NCI-H446 treated with DMSO at 0.1 percent for 48 hours (cell line): ENCODE data around the gene CCND2.

Experiments
- DNase-seq: peaks from one replicate; lab custom pipeline; 2025; lab: John Stamatoyannopoulos, UW

CCND2 gene

GRCh38 chr12:4256043-4256826 lies 17.3 kb upstream of the CCND2 start:
- DNase-seq = no peak

- DNase-seq = no peak
These were observed 16.1 kb upstream of the CCND2 start for GRCh38 chr12:4257442-4257841.

GRCh38 chr12:4259099-4259498 lies 14.5 kb upstream of the CCND2 start:
- DNase-seq = no peak

GRCh38 chr12:4261655-4262054 lies 11.9 kb upstream of the CCND2 start:
- no peak for DNase-seq

- no peak for DNase-seq
These were observed 8.3 kb upstream of the CCND2 start for GRCh38 chr12:4265280-4265679.

GRCh38 chr12:4266990-4267389 lies 6.6 kb upstream of the CCND2 start:
- no peak for DNase-seq

GRCh38 chr12:4267704-4268328 lies 5.7 kb upstream of the CCND2 start:
- no peak for DNase-seq

GRCh38 chr12:4268329-4269181 lies 5.0 kb upstream of the CCND2 start:
- no peak for DNase-seq

- DNase-seq = peak; percentile 45
These were observed 4.1 kb upstream of the CCND2 start for GRCh38 chr12:4269279-4269991.

- DNase-seq = no peak
These were observed 3.3 kb upstream of the CCND2 start for GRCh38 chr12:4270016-4270830.

GRCh38 chr12:4270831-4271716 lies 2.5 kb upstream of the CCND2 start:
- DNase-seq = no peak

- DNase-seq = peak; percentile 78
These were observed 1.7 kb upstream of the CCND2 start for GRCh38 chr12:4271717-4272423.

GRCh38 chr12:4272424-4273272 lies 914 bp upstream of the CCND2 start:
- DNase-seq = no peak

GRCh38 chr12:4273273-4273651 lies 300 bp upstream of the CCND2 start:
- DNase-seq = no peak

GRCh38 chr12:4274396-4275015 lies 944 bp downstream of the CCND2 start:
- DNase-seq = no peak

GRCh38 chr12:4275016-4275869 lies 1.7 kb downstream of the CCND2 start:
- no peak for DNase-seq

GRCh38 chr12:4275870-4276301 lies 2.3 kb downstream of the CCND2 start:
- DNase-seq = no peak
